GM21786 (cell line): ENCODE results near the gene RBM27.
A peak's percentile ranks its signal among the peaks of the same experiment; 100 is the strongest.
"Not testable (repeated sequence)": the region's sequence is repeated elsewhere in the genome, so short reads cannot be mapped to it uniquely, and the experiment has no call there.

Source experiments
- ATAC-seq: cut with Tn5 transposase; IDR thresholded peaks from one replicate; pipeline ENCODE4 v1.9.1; 2021; ENCODE audit not compliant: unreplicated experiment

The RBM27 gene, protein sequence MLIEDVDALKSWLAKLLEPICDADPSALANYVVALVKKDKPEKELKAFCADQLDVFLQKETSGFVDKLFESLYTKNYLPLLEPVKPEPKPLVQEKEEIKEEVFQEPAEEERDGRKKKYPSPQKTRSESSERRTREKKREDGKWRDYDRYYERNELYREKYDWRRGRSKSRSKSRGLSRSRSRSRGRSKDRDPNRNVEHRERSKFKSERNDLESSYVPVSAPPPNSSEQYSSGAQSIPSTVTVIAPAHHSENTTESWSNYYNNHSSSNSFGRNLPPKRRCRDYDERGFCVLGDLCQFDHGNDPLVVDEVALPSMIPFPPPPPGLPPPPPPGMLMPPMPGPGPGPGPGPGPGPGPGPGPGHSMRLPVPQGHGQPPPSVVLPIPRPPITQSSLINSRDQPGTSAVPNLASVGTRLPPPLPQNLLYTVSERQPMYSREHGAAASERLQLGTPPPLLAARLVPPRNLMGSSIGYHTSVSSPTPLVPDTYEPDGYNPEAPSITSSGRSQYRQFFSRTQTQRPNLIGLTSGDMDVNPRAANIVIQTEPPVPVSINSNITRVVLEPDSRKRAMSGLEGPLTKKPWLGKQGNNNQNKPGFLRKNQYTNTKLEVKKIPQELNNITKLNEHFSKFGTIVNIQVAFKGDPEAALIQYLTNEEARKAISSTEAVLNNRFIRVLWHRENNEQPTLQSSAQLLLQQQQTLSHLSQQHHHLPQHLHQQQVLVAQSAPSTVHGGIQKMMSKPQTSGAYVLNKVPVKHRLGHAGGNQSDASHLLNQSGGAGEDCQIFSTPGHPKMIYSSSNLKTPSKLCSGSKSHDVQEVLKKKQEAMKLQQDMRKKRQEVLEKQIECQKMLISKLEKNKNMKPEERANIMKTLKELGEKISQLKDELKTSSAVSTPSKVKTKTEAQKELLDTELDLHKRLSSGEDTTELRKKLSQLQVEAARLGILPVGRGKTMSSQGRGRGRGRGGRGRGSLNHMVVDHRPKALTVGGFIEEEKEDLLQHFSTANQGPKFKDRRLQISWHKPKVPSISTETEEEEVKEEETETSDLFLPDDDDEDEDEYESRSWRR

DNA sequence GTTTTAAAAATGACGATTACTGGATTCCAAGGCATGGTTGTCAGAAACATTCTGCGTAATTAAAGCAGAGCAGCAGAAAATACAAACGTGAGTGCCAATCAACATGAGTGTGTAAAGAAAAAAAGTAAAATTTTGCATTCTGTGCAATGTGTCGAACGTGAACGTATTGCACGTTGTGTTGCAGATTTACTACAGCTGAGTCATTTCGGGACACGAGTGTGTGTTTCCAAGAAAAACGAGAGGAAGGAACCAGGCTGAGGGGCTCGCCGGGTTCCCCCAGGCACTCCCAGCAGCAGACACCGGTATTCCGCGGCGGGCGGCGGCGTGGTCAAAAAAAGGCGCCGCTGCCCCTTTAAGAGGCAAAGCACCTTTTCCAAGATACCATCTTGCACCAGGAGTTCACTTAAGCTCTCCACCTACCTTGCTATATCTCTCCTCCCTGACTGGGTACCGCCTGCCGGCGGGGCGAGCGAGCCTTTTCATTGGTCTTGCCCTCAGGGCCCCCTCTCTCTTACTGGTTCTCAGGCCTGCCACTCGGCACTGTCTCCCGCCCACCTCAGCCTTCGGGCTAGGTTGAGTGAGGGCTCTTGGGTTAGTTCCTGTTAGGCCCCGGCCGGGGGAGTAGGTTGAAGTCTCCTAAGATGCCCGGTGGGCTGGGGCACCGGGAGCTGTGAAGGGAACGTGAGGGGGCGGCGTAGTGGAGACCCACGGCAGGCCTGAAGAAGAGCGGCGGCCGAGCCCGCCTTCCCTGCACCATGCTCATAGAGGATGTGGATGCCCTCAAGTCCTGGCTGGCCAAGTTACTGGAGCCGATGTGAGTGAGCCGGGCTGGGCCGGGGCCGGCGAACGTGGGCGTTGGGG lies at the start of gene RBM27:
Gene RBM27 (plus strand): TSS at position 595 of the 861 bp plus-strand sequence. CDS start 161 bp downstream, at position 756.
- peak; percentile 100 for ATAC-seq

- ATAC-seq = no peak
Measured at GRCh38 chr5:146158255-146158654, 45.1 kb upstream of the RBM27 start.

DNA sequence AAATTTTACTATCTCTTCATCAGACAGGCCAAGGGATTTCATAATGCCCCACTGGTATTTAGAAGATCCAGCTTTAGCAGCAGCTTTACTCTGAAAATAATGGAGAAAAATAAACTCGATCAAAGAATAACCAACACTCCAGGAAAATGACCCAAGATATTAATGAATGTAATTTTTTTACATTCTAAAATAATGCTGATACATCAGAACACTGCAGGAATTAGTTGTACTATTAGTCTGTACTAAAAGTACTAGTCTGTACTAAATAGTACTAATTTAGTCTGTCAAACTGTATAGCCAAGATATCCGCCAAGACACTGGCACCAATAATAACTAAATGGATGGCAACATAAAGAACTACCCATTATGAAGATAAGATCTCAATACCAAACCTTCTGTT lies 39.0 kb upstream of the RBM27 start:
- ATAC-seq = no peak

DNA sequence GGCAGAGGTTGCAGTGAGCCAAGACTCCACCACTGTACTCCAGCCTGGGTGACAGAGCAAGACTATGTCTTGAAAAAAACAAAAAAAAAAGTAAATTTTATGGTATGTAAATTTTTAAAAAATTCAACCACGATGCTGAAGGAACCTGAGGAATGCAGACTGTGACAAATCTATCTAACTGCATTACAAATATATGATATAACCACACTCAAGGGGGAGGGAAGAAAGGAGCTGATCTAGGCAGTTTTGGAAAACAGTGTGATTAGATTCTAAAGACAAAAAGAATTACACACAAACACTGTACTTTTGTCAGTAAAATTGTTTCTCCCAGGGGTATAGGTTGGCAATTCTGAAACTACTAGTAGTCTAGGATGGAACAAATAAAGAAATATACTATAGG lies 37.9 kb upstream of the RBM27 start:
- no peak for ATAC-seq

GRCh38 chr5:146165903-146166302 lies 37.5 kb upstream of the RBM27 start:
- ATAC-seq = no peak

DNA sequence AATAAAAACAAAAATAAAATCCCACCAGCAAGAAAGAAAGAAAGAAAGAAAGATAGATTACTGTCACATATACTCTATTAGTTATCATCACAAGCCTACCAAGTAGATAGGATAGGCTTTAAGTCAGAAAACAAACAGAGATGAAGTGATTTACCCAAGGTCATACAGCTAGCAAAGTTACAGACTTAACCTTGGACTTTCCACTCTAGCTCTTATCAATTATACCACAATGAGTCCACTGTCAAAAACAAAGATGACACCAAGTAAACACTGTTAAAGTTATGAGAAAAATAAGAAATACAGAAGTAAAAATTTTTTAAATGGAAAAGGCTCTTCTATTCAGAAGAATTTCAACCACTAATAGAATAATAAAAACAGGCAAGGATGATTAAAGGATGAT lies 34.3 kb upstream of the RBM27 start:
- no peak for ATAC-seq

GRCh38 chr5:146173049-146173448 lies 30.4 kb upstream of the RBM27 start:
- peak; percentile 63 for ATAC-seq

DNA sequence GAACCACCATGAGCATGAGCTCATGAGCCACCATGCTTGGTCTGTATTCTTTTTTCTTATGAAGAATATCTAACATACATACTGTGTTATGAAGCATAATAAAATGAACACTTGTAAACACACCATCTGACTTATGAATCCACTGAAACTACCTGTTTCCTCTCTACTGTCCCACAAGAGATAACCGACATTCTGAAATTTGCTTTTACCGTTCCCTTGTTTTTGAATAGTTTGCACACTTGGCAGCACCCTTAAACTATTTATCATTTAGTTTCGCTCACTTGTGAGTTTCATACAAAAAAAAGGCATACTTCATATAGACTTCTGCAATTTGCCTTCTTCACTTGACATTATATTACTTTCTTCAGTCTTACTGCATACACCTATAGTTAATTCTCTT lies 29.8 kb upstream of the RBM27 start:
- peak; percentile 94 for ATAC-seq

- no peak for ATAC-seq
Measured at GRCh38 chr5:146176805-146177204, 26.6 kb upstream of the RBM27 start.

GRCh38 chr5:146179696-146180095 lies 23.7 kb upstream of the RBM27 start:
- no peak for ATAC-seq

GRCh38 chr5:146183403-146183802 lies 20.0 kb upstream of the RBM27 start:
- not testable (repeated sequence) for ATAC-seq

DNA sequence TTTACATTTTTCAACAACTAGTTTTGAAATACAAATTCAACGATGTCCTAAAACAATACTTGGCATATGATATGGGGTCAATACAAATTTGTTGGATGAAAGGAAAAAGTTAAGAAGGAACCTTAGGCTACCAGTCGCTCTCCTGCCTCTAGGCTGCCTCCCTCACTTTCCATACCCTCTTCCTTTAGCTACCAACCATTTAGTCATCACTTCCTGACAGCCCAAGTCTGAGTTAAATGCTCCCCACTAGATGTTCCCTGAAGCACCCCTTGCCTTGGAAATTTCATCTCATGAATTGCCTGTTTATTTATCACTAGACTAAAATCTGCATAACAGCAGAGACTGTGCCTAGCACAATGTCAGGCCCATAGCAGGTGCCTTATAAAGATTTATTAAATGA lies 18.2 kb upstream of the RBM27 start:
- ATAC-seq = no peak

GRCh38 chr5:146188358-146188757 lies 15.0 kb upstream of the RBM27 start:
- ATAC-seq = no peak

- ATAC-seq = no peak
Measured at GRCh38 chr5:146192571-146193043, 10.8 kb upstream of the RBM27 start.

- no peak for ATAC-seq
Measured at GRCh38 chr5:146193285-146193684, 10.1 kb upstream of the RBM27 start.

DNA sequence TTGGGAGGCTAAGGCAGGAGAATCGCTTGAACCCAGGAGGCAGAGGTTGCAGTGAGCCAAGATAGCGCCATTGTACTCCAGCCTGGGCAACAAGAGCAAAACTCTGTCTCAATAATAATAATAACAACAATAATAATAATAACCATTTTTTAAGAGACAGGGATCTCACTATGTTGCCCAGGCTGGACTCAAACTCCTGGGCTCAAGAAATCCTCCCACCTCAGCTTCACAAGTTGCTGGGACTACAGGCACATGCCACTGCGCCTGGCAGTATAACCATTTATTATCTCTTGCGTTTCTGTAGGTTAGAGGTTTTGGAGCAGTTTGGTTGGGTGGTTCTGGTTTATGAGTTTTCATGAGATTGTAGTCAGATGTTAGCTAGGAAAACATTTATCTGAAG lies 8.4 kb upstream of the RBM27 start:
- ATAC-seq = not testable (repeated sequence)

DNA sequence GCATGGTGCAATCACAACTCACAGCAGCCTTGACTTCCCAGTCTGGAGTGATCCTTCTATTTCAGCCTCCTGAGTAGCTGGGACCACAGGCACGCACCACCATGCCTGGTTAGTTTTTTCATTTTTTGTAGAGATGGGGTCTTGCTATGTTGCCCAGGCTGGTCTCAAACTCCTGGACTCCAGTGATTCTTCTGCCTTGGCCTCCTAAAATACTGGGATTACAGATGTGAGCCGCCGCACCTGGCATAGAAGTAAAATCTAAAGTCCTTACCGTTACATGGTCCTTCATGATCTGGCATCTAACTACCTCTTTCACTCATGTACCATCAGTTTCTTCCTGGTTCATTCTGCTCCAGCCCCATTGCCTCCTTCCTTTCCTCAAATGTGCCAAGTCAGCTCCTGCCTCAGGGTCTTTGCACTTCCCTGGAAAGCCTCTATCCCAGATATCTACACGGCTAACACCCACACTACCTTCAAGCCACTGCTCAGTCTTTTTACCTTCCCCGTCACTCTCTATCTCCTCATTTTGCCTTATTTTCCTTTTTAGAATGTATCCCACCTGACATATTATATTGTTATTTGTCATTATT lies 6.9 kb upstream of the RBM27 start:
- ATAC-seq = no peak

DNA sequence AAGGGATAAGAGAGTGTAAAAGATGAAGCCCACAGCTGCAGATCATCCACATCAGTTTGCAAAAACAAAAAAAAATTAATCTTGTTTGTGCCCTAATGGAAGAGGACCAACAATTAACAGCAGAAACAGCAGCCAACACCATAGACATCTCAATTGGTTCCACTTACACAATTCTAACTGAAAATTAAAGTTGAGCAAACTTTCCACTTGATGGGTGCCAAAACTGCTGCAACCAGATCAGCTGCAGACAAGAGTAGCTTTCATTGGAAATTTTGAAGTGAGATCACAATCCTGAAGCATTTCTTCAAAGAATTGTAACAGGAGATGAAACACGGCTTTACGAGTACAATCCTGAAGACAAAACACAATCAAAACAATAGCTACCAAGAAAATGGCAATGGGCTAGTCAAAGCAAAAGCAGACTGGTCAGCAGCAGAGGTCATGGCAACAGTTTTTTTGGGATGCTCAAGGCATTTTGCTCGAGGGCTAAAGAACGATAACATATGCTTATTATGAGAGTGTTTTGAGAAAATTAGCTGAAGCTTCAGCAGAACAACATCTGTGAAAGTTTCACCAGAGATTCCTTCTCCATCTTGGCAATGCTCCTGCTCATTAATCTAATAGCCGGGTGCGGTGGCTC lies 4.1 kb upstream of the RBM27 start:
- no peak for ATAC-seq

- not testable (repeated sequence) for ATAC-seq
Measured at GRCh38 chr5:146201795-146202194, 1.6 kb upstream of the RBM27 start.

GRCh38 chr5:146203872-146204192 lies 427 bp downstream of the RBM27 start:
- ATAC-seq = no peak
